PC-3 (cell line): ENCODE measurements around the gene RAB31.

Experiments used
- EZH2 ChIP-seq: fragments of 300-600 bp; sonication (generic); IDR thresholded peaks from one replicate; pipeline ENCODE4 v1.6.1; 2017; ENCODE audit warnings: antibody characterized with exemption, mild to moderate bottlenecking, low read length; ENCODE audit not compliant: unreplicated experiment
- EZH2phosphoT487 ChIP-seq: fragments of 300-600 bp; sonication (generic); IDR thresholded peaks from 2 replicates; pipeline ENCODE4 v1.6.1; 2018; ENCODE audit warnings: mild to moderate bottlenecking, antibody characterized with exemption, low read length, borderline replicate concordance
- TF ChIP-seq, protein P1 (sequence below): fragments of 300-600 bp; sonication (generic); conservative IDR thresholded peaks from 2 replicates; pipeline ENCODE4 v1.5.1; 2017; ENCODE audit warnings: antibody characterized with exemption, low read depth, mild to moderate bottlenecking, low read length

- TF ChIP-seq, protein P1, sequence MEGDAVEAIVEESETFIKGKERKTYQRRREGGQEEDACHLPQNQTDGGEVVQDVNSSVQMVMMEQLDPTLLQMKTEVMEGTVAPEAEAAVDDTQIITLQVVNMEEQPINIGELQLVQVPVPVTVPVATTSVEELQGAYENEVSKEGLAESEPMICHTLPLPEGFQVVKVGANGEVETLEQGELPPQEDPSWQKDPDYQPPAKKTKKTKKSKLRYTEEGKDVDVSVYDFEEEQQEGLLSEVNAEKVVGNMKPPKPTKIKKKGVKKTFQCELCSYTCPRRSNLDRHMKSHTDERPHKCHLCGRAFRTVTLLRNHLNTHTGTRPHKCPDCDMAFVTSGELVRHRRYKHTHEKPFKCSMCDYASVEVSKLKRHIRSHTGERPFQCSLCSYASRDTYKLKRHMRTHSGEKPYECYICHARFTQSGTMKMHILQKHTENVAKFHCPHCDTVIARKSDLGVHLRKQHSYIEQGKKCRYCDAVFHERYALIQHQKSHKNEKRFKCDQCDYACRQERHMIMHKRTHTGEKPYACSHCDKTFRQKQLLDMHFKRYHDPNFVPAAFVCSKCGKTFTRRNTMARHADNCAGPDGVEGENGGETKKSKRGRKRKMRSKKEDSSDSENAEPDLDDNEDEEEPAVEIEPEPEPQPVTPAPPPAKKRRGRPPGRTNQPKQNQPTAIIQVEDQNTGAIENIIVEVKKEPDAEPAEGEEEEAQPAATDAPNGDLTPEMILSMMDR: no peak
- TF ChIP-seq EZH2: no peak
- TF ChIP-seq EZH2phosphoT487: no peak
Measured at GRCh38 chr18:9714266-9715087, 6.4 kb downstream of the RAB31 start.
